Hematopoietic multipotent progenitor cell (in vitro differentiated cells): ENCODE results near the gene SNRNP200. TPM values are rescaled to one million over a fixed set of nuclear protein-coding genes. Genes with fewer than 3 reads are reported as not detected.

Experiments used
- DNase-seq, 3 donors: peaks; one replicate each; pipeline ENCODE4 v3.0.0-alpha.2; 2011 to 2015; ENCODE audit warnings: low read depth in 2 of 3, low spot score in 2 of 3
- total RNA-seq: library from RNA; depleted of rRNA; stranded (reverse); fragments of >200 nt; gene quantifications from one replicate; pipeline ENCODE4 v1.2.3, GENCODE V29; 2012

Gene SNRNP200
- 149 TPM for total RNA-seq

GRCh38 chr2:96305091-96305978 is at the start of gene SNRNP200:
Gene SNRNP200, minus strand, starts transcription at chr2:96305546. Its CDS starts 109 bp downstream, at chr2:96305437.
- peak; percentile 86 to 89 (median 87) for DNase-seq

- no peak for DNase-seq
Observed at GRCh38 chr2:96354492-96354891, 49.1 kb upstream of the SNRNP200 start.

GRCh38 chr2:96353606-96354101 is 48.3 kb upstream of the SNRNP200 start:
- no peak for DNase-seq

GRCh38 chr2:96353032-96353561 is 47.8 kb upstream of the SNRNP200 start:
- DNase-seq, result no peak

GRCh38 chr2:96347395-96347794 is 42.0 kb upstream of the SNRNP200 start:
- no peak for DNase-seq

- no peak for DNase-seq
Observed at GRCh38 chr2:96345868-96346462, 40.6 kb upstream of the SNRNP200 start.

GRCh38 chr2:96345438-96345837 is 40.1 kb upstream of the SNRNP200 start:
- DNase-seq, result peak in 1 of 3 donors; percentile 71

GRCh38 chr2:96344011-96344410 is 38.7 kb upstream of the SNRNP200 start:
- peak in 1 of 3 donors; percentile 14 for DNase-seq

- DNase-seq, result no peak
Observed at GRCh38 chr2:96342085-96342484, 36.7 kb upstream of the SNRNP200 start.

- no peak for DNase-seq
Observed at GRCh38 chr2:96341641-96342040, 36.3 kb upstream of the SNRNP200 start.

- DNase-seq, result no peak
Observed at GRCh38 chr2:96340493-96341414, 35.4 kb upstream of the SNRNP200 start.

- no peak for DNase-seq
Observed at GRCh38 chr2:96336873-96337272, 31.5 kb upstream of the SNRNP200 start.

- no peak for DNase-seq
Observed at GRCh38 chr2:96336104-96336775, 30.9 kb upstream of the SNRNP200 start.

- no peak for DNase-seq
Observed at GRCh38 chr2:96333708-96334107, 28.4 kb upstream of the SNRNP200 start.

GRCh38 chr2:96330407-96330806 is 25.1 kb upstream of the SNRNP200 start:
- DNase-seq, result no peak

GRCh38 chr2:96329874-96330273 is 24.5 kb upstream of the SNRNP200 start:
- no peak for DNase-seq

- DNase-seq, result no peak
Observed at GRCh38 chr2:96329456-96329855, 24.1 kb upstream of the SNRNP200 start.

- no peak for DNase-seq
Observed at GRCh38 chr2:96326990-96327820, 21.9 kb upstream of the SNRNP200 start.

- DNase-seq, result no peak
Observed at GRCh38 chr2:96326564-96326963, 21.2 kb upstream of the SNRNP200 start.
